ENCODE data around the gene BRME1.
"Not testable (repeated sequence)": the region's sequence is repeated elsewhere in the genome, so short reads cannot be mapped to it uniquely, and the experiment has no call there.

Gene BRME1

DNA sequence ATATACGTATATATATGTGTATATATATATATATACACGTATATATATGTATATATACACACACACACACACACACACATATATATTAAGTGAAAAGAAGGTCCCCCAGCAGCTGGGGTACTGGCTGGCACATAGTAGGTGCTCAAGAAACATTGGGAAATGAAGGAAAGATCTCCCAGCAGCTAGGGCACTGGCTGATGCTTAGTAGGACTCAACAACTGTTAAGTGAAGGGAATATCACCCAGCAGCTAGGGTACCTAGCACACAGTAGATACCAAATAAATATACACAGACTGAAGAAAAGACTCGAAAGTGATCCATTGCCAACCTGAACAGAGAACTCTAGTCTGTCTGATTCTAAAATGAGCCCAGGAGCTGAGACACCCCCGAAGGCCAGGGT lies 20.1 kb upstream of the BRME1 start:
- DNase-seq, result no peak

DNA sequence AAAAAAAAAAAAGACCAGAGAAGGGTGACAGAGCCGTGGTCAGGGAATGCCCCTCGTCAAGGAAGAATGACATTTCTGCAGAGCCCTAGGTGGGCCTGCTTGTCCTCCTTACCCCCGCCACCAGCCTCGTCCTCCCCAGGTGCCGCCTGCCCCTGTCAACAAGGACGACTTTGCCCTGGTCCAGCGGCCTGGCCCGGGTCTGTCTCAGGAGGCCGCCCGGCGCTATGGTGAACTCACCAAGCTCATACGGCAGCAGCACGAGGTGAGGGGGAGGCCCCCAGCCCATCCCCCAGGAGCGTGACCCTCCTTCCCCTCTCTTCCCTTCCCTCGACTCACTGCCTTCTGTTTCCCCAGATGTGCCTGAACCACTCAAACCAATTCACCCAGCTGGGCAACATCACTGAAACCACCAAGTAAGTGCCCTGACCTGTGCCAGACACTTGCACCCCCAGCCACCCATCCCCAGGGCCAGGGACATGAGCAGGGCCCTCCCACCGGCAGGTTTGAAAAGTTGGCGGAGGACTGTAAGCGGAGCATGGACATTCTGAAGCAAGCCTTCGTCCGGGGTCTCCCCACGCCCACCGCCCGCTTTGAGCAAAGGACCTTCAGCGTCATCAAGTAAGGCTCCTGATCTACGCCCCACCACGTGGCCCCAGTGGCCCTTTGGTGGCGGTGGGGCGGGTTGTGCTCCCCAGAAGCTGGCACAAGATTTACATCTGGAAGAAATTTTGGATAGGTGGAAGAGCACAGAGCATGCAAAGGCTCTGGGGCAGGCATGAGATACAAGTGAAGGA lies 17.5 kb upstream of the BRME1 start:
- DNase-seq, result no peak

- DNase-seq, result not testable (repeated sequence)
Measured at GRCh38 chr19:13922118-13922517, 16.2 kb upstream of the BRME1 start.

DNA sequence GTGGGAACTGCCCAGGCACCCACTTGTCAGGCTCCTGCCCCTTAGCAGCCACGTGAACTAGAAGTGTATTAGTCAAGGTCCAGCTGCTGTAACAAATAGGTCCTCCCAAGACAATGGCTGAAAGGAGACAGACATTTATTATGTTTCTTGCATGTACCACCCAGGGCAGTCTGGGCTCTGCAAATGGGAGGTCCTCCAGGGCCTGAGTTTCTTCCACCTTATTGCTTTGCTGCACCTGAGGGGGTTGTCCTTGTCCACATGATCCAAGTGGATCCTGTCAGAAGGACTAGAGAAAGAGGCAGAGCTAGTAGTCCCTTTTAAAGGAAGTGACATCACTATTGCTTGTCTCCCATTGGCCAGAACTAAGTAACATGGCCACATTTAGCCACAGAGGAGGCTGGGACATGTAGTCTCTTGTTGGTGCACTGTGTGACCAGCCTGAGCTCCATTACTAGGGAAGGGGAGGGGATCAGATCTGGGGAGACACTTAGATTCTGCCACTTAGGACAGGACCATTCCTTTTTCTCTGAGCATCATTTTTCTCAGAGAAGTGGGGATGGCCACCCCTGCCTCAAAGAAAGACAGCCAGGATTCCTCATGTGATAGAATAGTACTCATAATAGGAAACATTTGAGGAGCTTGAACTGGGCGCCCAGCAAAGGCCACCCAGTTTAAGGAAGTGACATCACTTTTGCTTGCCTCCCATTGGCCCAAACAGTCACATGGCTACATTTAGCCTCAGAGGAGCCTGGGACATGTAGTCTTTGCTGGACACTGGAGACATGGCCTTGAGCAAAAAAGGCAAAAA lies 15.2 kb upstream of the BRME1 start:
- no peak for DNase-seq

DNA sequence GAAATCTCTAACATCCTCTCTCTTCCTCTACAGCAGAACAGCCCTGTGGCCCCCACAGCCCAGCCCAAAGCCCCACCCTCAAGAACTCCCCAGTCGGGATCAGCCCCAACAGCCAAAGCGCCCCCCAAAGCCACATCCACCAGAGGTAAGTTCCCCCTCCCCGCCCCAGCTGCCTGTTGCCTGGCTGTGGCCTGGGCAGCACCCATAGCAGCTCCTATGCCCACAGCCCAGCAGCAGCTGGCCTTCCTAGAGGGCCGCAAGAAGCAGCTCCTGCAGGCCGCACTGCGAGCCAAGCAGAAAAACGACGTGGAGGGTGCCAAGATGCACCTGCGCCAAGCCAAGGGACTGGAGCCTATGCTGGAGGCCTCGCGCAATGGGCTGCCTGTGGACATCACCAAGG lies 14.6 kb upstream of the BRME1 start:
- no peak for DNase-seq

DNA sequence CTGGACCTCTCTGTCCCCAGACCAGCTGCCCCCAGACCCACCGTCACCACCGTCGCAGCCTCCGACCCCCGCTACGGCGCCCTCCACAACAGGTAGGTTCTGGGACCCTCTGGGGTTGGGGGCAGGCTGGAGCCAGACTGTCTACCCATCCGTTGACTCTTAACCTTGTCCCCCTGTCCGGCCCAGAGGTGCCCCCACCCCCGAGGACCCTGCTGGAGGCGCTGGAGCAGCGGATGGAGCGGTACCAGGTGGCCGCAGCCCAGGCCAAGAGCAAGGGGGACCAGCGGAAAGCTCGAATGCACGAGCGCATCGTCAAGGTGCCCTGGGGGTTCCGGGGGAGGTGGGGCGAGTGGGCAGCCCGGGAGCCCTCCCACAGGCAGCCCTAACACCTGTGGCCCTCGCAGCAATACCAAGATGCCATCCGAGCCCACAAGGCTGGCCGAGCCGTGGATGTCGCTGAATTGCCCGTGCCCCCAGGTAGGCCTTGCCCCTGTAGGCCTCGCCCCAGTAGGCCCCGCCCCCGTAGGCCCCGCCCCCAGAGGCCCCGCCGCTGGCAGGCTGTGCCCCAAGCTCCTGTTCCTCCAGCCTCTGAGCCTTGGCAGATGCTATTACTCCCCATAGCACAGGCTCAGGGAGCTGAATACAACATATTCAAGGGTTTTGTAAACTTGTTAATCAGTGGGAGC lies 13.0 kb upstream of the BRME1 start:
- no peak for DNase-seq

DNA sequence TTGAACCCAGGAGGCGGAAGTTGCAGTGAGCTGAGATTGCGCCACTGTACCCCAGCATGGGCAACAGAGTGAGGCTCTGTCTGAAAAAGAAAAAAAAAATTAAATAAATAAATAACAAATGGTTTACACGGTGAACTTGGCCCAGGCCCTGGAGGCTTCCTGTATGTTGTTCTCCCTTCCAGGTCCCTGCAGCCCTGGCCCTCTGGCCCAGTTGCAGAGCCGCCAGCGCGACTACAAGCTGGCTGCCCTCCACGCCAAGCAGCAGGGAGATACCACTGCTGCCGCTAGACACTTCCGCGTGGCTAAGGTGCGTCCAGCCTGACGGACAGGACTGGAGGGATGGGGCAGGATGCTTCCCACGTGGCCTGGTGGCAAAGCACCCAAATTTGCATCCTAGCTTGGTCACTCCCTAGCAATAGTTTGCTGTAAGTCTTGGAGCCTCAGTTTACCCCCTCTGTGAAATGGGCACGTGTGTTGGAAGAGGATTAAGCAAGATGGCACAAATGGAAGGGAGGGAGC lies 12.0 kb upstream of the BRME1 start:
- no peak for DNase-seq

GRCh38 chr19:13914777-13915176 lies 8.9 kb upstream of the BRME1 start:
- DNase-seq, result no peak

DNA sequence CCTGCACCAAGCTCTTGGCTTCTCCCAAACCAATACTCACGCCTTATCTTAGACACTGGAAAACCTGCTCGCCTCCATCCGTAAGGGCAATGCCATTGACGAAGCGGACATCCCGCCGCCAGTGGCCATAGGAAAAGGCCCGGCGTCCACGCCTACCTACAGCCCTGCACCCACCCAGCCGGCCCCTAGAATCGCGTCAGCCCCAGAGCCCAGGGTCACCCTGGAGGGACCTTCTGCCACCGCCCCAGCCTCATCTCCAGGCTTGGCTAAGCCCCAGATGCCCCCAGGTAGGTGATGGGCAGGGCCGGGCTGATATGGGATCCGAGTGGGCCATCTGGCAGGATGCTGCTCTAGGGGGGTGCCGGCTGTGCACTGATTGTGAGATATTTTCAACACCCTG lies 7.4 kb upstream of the BRME1 start:
- DNase-seq, result no peak

GRCh38 chr19:13909430-13909829 lies 3.5 kb upstream of the BRME1 start:
- DNase-seq, result no peak

DNA sequence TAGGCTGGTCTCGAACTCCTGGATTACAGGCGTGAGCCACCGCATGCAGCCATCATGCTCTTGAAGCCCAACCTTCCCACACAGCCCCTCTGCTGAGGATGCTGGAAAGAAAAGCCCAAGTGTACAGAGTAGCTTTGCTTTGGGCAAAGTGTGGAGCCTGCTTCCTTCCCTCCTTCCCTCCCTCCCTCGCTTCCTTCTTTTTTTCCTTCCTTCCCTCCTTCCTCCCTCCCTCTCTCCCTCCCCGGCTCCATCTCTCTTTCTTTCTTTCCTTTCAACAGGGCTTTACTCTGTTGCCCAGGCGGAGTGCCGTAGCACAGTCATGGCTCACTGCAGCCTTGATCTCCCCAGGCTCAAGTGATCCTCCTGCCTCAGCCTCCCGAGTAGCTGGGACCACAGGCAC lies 2.8 kb upstream of the BRME1 start:
- DNase-seq, result no peak

DNA sequence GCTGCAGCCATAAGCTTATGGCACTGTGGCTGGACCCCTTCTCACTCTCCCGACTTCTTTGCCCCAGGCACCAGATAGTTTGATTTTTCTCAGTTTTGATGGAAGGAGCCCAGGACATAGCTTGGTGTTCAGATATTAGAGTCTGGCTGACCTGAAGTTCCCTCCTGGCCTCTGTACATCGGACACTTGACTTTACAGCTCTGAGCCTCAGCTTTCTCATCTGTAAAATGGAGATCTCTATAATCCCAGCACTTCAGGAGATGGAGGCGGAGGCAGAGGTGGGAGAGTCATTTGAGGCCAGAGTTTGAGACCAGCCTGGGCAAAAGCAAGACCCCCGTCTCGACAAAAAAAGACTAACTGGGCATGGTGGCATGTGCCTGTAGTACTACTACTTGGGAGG lies 993 bp upstream of the BRME1 start:
- no peak for DNase-seq

- no peak for DNase-seq
Measured at GRCh38 chr19:13906521-13906904, 596 bp upstream of the BRME1 start.

GRCh38 chr19:13902993-13903555 lies 2.8 kb downstream of the BRME1 start:
- no peak for DNase-seq

GRCh38 chr19:13899912-13900584 lies 5.9 kb downstream of the BRME1 start:
- no peak for DNase-seq

DNA sequence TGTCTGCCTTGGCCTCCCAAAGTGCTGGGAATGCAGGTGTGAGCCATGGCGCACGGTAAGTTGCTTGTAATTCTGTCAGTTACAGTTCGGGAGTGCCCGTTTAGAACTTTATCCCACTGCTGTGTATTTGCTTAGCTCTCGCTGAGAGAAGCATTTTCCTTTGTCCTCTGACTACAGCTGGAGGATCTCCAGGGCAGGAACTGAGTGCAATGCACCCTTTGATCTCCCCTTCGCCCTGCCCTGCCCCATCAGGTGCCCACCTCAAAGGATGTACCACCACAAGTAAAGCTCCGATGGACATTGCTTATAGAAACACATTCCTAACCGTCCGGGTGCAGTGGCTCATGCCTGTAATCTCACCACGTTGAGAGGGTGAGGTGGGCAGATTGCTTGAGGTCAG lies 6.5 kb downstream of the BRME1 start:
- DNase-seq, result no peak

DNA sequence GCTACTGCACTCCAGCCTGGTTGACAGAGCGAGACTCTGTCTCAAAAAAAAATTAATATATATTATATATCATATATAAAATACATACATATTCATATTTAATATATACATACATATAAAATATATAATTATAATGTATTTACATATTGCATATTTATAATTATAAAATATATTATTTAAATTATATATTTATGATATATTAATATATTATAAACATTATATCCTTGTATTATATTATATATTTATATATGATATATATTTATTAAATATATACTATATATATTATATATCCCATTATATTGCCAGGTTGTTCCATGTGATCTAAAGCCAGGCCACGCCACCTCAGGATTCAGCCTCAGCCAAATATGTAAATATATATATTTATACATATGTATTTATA lies 9.7 kb downstream of the BRME1 start:
- DNase-seq, result no peak

DNA sequence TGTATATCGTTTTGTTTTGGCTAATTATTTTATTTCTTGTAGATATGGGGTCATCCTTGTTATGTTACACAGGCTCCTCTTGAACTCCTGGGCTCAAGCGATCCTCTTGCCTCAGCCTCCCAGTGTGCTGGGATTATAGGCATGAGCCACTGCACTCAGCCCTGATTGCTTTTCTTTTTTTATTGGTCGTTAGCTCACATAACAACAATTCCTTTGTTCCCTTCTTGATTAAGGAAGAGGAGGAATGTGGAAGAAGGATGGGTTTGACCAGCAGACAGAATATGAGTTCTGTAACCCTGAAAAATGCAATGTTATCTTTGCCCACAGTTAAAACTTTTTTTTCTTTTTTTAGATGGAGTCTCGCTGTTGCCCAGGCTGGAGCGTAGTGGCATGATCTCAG lies 11.4 kb downstream of the BRME1 start:
- no peak for DNase-seq

DNA sequence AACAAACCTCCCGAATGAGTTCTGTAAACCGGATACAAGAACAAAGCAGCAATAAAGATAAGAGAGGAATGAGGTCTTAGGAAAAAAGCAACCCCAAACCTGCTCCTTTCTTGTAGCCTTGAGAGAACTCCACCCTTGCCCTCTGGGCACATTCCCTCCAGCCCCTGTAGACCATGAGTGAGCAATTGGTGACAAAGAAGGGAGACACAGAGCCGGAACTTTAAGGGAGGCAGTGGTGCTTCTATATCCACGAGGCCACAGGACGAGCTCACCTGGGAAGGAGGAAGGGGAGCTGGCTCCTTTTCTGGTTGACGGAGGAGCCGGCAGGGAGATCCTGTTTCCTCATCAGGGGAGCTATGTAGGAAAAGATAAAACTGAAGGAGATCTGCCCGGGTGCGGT lies 13.0 kb downstream of the BRME1 start:
- no peak for DNase-seq

DNA sequence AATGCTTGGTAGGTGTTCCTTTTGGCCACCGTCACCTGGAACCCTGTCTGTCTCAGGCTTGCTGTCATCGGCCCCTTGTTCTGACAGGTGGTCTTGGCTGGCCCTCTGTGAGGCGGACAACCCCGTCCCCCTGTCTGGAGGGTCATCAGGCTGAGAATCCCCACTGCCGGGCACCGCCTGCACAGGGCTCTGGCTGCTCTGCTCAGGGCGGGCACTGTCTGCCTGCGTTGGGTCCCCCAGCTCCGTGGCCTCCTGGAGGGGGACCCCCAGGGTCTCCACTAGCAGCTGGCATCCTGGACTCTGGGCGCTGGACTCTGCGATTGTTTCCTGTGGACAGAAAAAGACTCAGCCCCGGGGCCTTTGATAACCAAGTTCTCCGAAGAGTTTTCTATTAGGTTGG lies 15.8 kb downstream of the BRME1 start:
- no peak for DNase-seq

- DNase-seq, result no peak
Measured at GRCh38 chr19:13888281-13888680, 17.6 kb downstream of the BRME1 start.

GRCh38 chr19:13887517-13887916 lies 18.4 kb downstream of the BRME1 start:
- DNase-seq, result no peak

GRCh38 chr19:13887018-13887436 lies 18.9 kb downstream of the BRME1 start:
- DNase-seq, result no peak
